A549 (cell line): ENCODE results near the gene HBG1. TPM values are rescaled to one million over a fixed set of nuclear protein-coding genes. Genes with fewer than 3 reads are reported as not detected.

Source experiments
- ATAC-seq, 2 experiments: fragments of 200-7000 bp in 1 of 2; fragments of >200 bp in 1 of 2; cut with Nextera tagmentation in 1 of 2; cut with Tn5 transposase in 1 of 2; 3 replicates each; pipeline versions ENCODE4 v1.8.0 to v1.9.1; 2018 to 2020; ENCODE audit warnings: mild to moderate bottlenecking in 1 of 2, moderate library complexity in 1 of 2
- CTCF ChIA-PET: fragments of 300-600 bp; sonication (Branson Sonifier 250); formaldehyde crosslinking; extraction: SDS; loops from one replicate; lab custom pipeline; 2021; ENCODE audit warnings: antibody characterized with exemption, inconsistent platforms; lab: Yijun Ruan, JAX
- POLR2A ChIA-PET: fragments of 350-600 bp; formaldehyde crosslinking; extraction: SDS; loops from one replicate; lab custom pipeline; 2021; ENCODE audit warnings: antibody characterized with exemption, inconsistent platforms; lab: Yijun Ruan, JAX
- DNase-seq, 2 experiments: peaks; one replicate each; pipeline versions ENCODE4 v3.0.0 to v3.0.0-alpha.2; 2011 to 2016; ENCODE audit warnings: low read depth in 1 of 2, low spot score in 1 of 2
- FAIRE-seq: peaks from 2 replicates; lab custom pipeline; 2011; peaks lifted over from hg19 to GRCh38; lab: Jason Lieb, UNC
- H3K27ac ChIP-seq, 2 experiments: fragments of >200 bp; sonication (Bioruptor Twin); formaldehyde crosslinking; 3 replicates each; pipeline ENCODE4 v1.5.1; 2016 to 2017
- H3K4me1 ChIP-seq: fragments of >200 bp; sonication (Bioruptor Twin); formaldehyde crosslinking; 3 replicates; pipeline ENCODE4 v1.6.1; 2016
- H3K4me2 ChIP-seq: fragments of >200 bp; sonication (Bioruptor Twin); formaldehyde crosslinking; 3 replicates; pipeline ENCODE4 v1.6.1; 2016
- H3K4me3 ChIP-seq: fragments of >200 bp; sonication (Bioruptor Twin); formaldehyde crosslinking; 3 replicates; pipeline ENCODE4 v1.5.1; 2016
- H3K9me3 ChIP-seq: fragments of >200 bp; sonication (Bioruptor Twin); formaldehyde crosslinking; 3 replicates; pipeline ENCODE4 v1.6.1; 2016
- BHLHE40 ChIP-seq: IDR thresholded peaks from 2 replicates; pipeline ENCODE4 v1.6.1; 2012; ENCODE audit warnings: low read depth, low read length, inconsistent platforms
- CEBPB ChIP-seq, 2 experiments: fragments of >200 bp in 1 of 2; sonication (Bioruptor Twin) in 1 of 2; formaldehyde crosslinking in 1 of 2; IDR thresholded peaks; 2 replicates each; pipeline ENCODE4 v1.6.1; 2012 to 2016
- CHD4 ChIP-seq: fragments of 200-600 bp; sonication (generic); IDR thresholded peaks from 2 replicates; pipeline ENCODE4 v1.6.1; 2016; ENCODE audit warnings: antibody characterized with exemption, mild to moderate bottlenecking, borderline replicate concordance
- EHF ChIP-seq: fragments of 250-450 bp; sonication (Bioruptor Pico); IDR thresholded peaks from 2 replicates; pipeline ENCODE4 v1.5.0; 2020; ENCODE audit warnings: mild to moderate bottlenecking
- EP300 ChIP-seq, 2 experiments: fragments of >200 bp; sonication (Bioruptor Twin); formaldehyde crosslinking; IDR thresholded peaks; 2 replicates in 1 of 2; 3 replicates in 1 of 2; pipeline ENCODE4 v1.6.1; 2016 to 2017
- ESRRA ChIP-seq: fragments of 150-350 bp; IDR thresholded peaks from 2 replicates; pipeline ENCODE4 v1.6.1; 2014; ENCODE audit warnings: mild to moderate bottlenecking, low read length, borderline replicate concordance
- GATA3 ChIP-seq: IDR thresholded peaks from 2 replicates; pipeline ENCODE4 v1.6.1; 2012; ENCODE audit warnings: borderline replicate concordance
- HOXB13 ChIP-seq: fragments of 250-450 bp; sonication (Bioruptor Pico); IDR thresholded peaks from 2 replicates; pipeline ENCODE4 v1.5.0; 2020; ENCODE audit warnings: low read depth, mild to moderate bottlenecking, moderate library complexity
- JUN ChIP-seq, 2 experiments: fragments of >200 bp; sonication (Bioruptor Twin); formaldehyde crosslinking; IDR thresholded peaks; 2 replicates in 1 of 2; 3 replicates in 1 of 2; pipeline ENCODE4 v1.6.1; 2016 to 2017
- KDM1A ChIP-seq: fragments of 200-600 bp; sonication (generic); IDR thresholded peaks from 2 replicates; pipeline ENCODE4 v1.6.1; 2016; ENCODE audit warnings: low read depth, mild to moderate bottlenecking
- MAFK ChIP-seq: fragments of 450-650 bp; IDR thresholded peaks from 2 replicates; pipeline ENCODE4 v1.6.1; 2014; ENCODE audit not compliant: partially characterized antibody
- NFE2L2 ChIP-seq: fragments of 150-350 bp; conservative IDR thresholded peaks from 2 replicates; pipeline ENCODE4 v1.6.1; 2014; ENCODE audit warnings: low read length
- NR3C1 ChIP-seq: fragments of >200 bp; sonication (Bioruptor Twin); formaldehyde crosslinking; IDR thresholded peaks from 3 replicates; pipeline ENCODE4 v1.6.1; 2017
- PHF8 ChIP-seq: fragments of 200-600 bp; sonication (generic); IDR thresholded peaks from 2 replicates; pipeline ENCODE4 v1.6.1; 2016; ENCODE audit warnings: low read depth, mild to moderate bottlenecking, antibody characterized with exemption, moderate library complexity, borderline replicate concordance
- POLR2A ChIP-seq: IDR thresholded peaks from 2 replicates; pipeline ENCODE4 v1.6.1; 2012; ENCODE audit warnings: mild to moderate bottlenecking, low read length
- POLR2AphosphoS2 ChIP-seq: conservative IDR thresholded peaks from 2 replicates; pipeline ENCODE4 v1.6.1; 2012; ENCODE audit warnings: low read length, improper control_type of control experiment, inconsistent platforms
- RAD21 ChIP-seq, 2 experiments: fragments of >200 bp in 1 of 2; sonication (Bioruptor Twin) in 1 of 2; formaldehyde crosslinking in 1 of 2; IDR thresholded peaks in 1 of 2; conservative IDR thresholded peaks in 1 of 2; 2 replicates in 1 of 2; 3 replicates in 1 of 2; pipeline ENCODE4 v1.6.1; 2012 to 2018; ENCODE audit warnings: inconsistent platforms in 1 of 2
- RARB ChIP-seq: fragments of 250-450 bp; sonication (Bioruptor Pico); IDR thresholded peaks from 2 replicates; pipeline ENCODE4 v1.8.0; 2021; ENCODE audit warnings: mild to moderate bottlenecking, moderate library complexity
- ZC3H11A ChIP-seq: fragments of 450-650 bp; IDR thresholded peaks from 2 replicates; pipeline ENCODE4 v1.6.1; 2014; ENCODE audit warnings: antibody characterized with exemption, mild to moderate bottlenecking
- ZFP36 ChIP-seq: fragments of 450-650 bp; IDR thresholded peaks from 2 replicates; pipeline ENCODE4 v1.6.1; 2014; ENCODE audit warnings: borderline replicate concordance; ENCODE audit not compliant: partially characterized antibody
- ZNF302 ChIP-seq: fragments of 250-450 bp; sonication (Bioruptor Pico); IDR thresholded peaks from 2 replicates; pipeline ENCODE4 v1.9.0; 2021; ENCODE audit warnings: inconsistent platforms, mild to moderate bottlenecking, moderate library complexity
- ZSCAN20 ChIP-seq: fragments of 250-450 bp; sonication (Bioruptor Pico); IDR thresholded peaks from 2 replicates; pipeline ENCODE4 v1.8.0; 2022; ENCODE audit warnings: mild to moderate bottlenecking, moderate library complexity
- WGBS: methylation state at CpG from one replicate; pipeline ENCODE4 v1.1.6; 2017; ENCODE audit errors: missing lambda C conversion rate; 5-methylcytosine and 5-hydroxymethylcytosine counted together
- polyA plus RNA-seq, 4 experiments: library from polyadenylated mRNA; depleted of rRNA in 3 of 4; stranded (reverse); fragments of >200 nt; fragmentation: RNase III in 1 of 4; extraction: RNeasy Plus Mini Kit Qiagen cat#74134 plus additional on column Dnase treatment in 1 of 4; gene quantifications; 2 replicates in 3 of 4; 3 replicates in 1 of 4; pipeline ENCODE4 v1.2.3, GENCODE V29; 2011 to 2017
- TF ChIP-seq, protein P1 (sequence below): fragments of 150-350 bp; IDR thresholded peaks from 2 replicates; pipeline ENCODE4 v1.6.1; 2014; ENCODE audit warnings: low read depth, mild to moderate bottlenecking, low read length
- TF ChIP-seq, protein P2 (sequence below): fragments of 250-450 bp; sonication (Bioruptor Pico); IDR thresholded peaks from 2 replicates; pipeline ENCODE4 v1.5.0; 2021; ENCODE audit warnings: mild to moderate bottlenecking, moderate library complexity, borderline replicate concordance

Gene HBG1
- polyA plus RNA-seq, 2 of the 4 experiments (the other 2 are of a cell fraction) = not detected

DNA sequence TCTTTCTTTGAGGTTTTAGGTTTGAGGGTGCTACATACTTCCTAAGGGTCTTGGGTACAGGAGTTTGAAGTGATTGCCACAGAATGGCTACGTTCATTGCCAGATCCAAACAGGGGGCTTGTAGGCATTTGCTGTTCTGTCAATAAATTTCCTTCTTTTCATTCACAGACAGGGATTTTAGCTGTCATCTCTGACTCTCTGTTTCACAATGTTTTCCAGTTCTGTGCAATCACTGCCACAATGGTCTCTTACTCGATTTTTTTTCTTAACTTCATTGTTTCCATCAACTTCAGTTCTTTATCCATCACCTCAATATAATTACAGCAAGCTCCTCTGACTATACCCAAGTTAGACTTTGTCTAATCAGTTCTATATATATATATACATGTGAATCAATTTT lies 9.2 kb downstream of the HBG1 start (continued):
- TF ChIP-seq POLR2AphosphoS2 = no peak
- TF ChIP-seq NFE2L2 = no peak
- TF ChIP-seq ZFP36 = no peak
- TF ChIP-seq ESRRA = no peak
- TF ChIP-seq, all 56 proteins: peak for 0

DNA sequence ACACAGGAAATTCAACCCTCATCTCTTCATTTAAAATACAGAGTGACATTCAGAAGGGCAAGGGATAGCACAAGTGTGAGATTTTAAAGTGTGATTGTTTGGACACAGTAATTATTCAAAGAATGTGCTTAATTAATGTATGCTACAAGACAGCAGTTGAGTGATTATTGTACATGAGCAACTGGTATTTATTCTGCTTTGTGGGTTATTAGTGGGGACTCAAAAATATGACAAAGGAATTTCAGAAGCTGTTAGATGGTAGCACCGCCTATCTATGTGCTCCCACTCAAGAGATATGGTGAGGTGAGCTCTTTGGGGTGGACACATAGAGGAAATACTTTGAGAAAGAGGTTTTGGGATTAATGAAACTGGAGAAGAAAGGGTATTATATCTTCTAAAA lies 9.6 kb downstream of the HBG1 start:
- Histone ChIP-seq H3K4me1 (no peaks in the 10 kb centered on the region), H3K9me3 (no peaks in the 10 kb centered on the region), H3K4me2 (no peak overlapping the region), H3K4me3 (no peak overlapping the region), H3K27ac (no peak overlapping the region)
- DNase-seq (no peak), FAIRE-seq (no peak), ATAC-seq (no peak)
- 19% methylated on average over 1 of the region's 1 CpG for WGBS
- TF ChIP-seq EHF (CRISPR knock-in tag) = no peak
- no peak for TF ChIP-seq KDM1A
- TF ChIP-seq HOXB13 (CRISPR knock-in tag) = no peak
- no peak for TF ChIP-seq BHLHE40
- no peak for TF ChIP-seq RARB (CRISPR knock-in tag)
- TF ChIP-seq JUN (IDR thresholded peaks at IDR 0.05) = no peak
- TF ChIP-seq EP300 (IDR thresholded peaks at IDR 0.05) = no peak
- no peak for TF ChIP-seq POLR2A
- TF ChIP-seq GATA3 = no peak
- no peak for TF ChIP-seq NR3C1
- no peak for TF ChIP-seq CHD4
- no peak for TF ChIP-seq NFE2L2
- TF ChIP-seq CEBPB (IDR thresholded peaks at IDR 0.05) = no peak
- TF ChIP-seq MAFK = no peak
- no peak for TF ChIP-seq ZNF302 (CRISPR knock-in tag)
- ChIA-PET CTCF (no interaction called here), POLR2A (no interaction called here)

DNA sequence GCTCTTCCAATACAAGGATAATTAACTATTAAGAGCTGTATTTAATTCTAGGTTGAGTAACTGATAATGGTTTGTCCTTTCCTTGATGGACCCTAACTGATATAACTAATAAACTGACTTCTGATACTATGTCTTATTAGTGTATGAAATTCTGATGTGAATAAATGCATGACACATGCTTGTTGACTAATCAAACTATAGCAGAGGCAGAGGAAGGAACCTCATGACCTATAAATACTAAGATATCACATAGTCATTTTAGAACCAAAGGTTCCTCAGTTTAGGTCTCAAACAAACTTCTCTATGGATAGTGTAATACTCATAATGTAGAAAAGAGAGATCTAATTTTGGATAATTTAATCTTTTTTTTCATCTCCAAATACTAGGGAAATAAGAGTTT lies 10.6 kb downstream of the HBG1 start:
- FAIRE-seq = no peak
- no peaks in the 10 kb centered on the region for H3K9me3 ChIP-seq

More for the DNA sequence above, 10.6 kb downstream of the HBG1 start:
- Histone ChIP-seq H3K4me2 (no peak overlapping the region), H3K27ac (no peak overlapping the region), H3K4me1 (no peaks in the 10 kb centered on the region), H3K4me3 (no peak overlapping the region)
- ChIA-PET CTCF (interaction anchor here (0.8 kb wide), 1 partner anchor 147 kb away, joined by 3 read pairs; no protein-coding TSS in a partner anchor), POLR2A (no interaction called here)
- ATAC-seq (no peak), DNase-seq (no peak)
- TF ChIP-seq RAD21 (conservative IDR thresholded peaks at IDR 0.05 in 1 of 2, IDR thresholded peaks at IDR 0.05 in 1 of 2) (no peak), ZC3H11A (no peak), NFE2L2 (no peak), ZSCAN20 (CRISPR knock-in tag) (no peak), PHF8 (no peak), GATA3 (no peak)
- TF ChIP-seq, protein P1, sequence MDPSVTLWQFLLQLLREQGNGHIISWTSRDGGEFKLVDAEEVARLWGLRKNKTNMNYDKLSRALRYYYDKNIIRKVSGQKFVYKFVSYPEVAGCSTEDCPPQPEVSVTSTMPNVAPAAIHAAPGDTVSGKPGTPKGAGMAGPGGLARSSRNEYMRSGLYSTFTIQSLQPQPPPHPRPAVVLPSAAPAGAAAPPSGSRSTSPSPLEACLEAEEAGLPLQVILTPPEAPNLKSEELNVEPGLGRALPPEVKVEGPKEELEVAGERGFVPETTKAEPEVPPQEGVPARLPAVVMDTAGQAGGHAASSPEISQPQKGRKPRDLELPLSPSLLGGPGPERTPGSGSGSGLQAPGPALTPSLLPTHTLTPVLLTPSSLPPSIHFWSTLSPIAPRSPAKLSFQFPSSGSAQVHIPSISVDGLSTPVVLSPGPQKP = no peak
- TF ChIP-seq, protein P2, sequence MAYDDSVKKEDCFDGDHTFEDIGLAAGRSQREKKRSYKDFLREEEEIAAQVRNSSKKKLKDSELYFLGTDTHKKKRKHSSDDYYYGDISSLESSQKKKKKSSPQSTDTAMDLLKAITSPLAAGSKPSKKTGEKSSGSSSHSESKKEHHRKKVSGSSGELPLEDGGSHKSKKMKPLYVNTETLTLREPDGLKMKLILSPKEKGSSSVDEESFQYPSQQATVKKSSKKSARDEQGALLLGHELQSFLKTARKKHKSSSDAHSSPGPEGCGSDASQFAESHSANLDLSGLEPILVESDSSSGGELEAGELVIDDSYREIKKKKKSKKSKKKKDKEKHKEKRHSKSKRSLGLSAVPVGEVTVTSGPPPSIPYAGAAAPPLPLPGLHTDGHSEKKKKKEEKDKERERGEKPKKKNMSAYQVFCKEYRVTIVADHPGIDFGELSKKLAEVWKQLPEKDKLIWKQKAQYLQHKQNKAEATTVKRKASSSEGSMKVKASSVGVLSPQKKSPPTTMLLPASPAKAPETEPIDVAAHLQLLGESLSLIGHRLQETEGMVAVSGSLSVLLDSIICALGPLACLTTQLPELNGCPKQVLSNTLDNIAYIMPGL (CRISPR knock-in tag) = no peak
